GM18502 (cell line): ENCODE results near the gene ERVH48-1.
A peak's percentile ranks its signal among the peaks of the same experiment; 100 is the strongest.
"Not testable (repeated sequence)": the region's sequence is repeated elsewhere in the genome, so short reads cannot be mapped to it uniquely, and the experiment has no call there.

Experiments
- ATAC-seq: cut with Tn5 transposase; IDR thresholded peaks from one replicate; pipeline ENCODE4 v1.9.1; 2021; ENCODE audit warnings: mild to moderate bottlenecking; ENCODE audit not compliant: unreplicated experiment, poor library complexity

Gene ERVH48-1

GRCh38 chr21:42911920-42912319 is 13.5 kb downstream of the ERVH48-1 start:
- not testable (repeated sequence) for ATAC-seq

DNA sequence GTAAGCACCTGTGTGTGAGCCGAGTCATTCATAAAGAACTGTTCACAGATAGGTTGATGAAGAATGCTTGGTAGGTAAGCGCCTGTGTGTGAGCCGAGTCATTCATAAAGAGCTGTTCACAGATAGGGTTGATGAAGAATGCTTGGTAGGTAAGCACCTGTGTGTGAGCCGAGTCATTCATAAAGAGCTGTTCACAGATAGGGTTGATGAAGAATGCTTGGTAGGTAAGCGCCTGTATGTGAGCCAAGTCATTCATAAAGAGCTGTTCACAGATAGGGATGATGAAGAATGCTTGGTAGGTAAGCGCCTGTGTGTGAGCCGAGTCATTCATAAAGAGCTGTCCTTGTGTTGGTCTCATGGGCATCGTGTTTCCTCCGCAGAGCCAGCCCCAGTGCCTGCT is 16.9 kb downstream of the ERVH48-1 start:
- not testable (repeated sequence) for ATAC-seq

DNA sequence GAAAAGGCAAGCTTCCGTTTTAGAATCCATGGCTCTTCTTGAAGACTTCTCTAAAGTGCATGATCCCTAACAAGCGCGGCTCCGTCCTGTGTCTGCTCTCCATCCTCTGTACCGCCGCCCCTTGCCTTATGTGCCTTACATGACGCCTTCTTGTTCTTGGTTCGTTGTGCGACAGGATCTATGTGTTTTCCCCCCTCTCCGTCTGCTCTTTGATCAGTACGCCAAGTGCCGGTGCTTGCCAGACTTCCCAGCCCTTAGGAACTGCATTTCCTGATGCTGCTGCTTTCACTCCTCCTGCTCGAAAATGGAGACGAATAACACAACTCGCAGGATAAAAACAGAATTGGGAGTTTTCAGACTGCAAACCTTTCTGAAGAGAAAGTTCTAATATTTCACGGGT is 19.2 kb downstream of the ERVH48-1 start:
- ATAC-seq = no peak

GRCh38 chr21:42905195-42905594 is 20.2 kb downstream of the ERVH48-1 start:
- ATAC-seq = no peak

- ATAC-seq = no peak
Measured at GRCh38 chr21:42903817-42904216, 21.6 kb downstream of the ERVH48-1 start.

GRCh38 chr21:42900446-42900845 is 25.0 kb downstream of the ERVH48-1 start:
- ATAC-seq = no peak

DNA sequence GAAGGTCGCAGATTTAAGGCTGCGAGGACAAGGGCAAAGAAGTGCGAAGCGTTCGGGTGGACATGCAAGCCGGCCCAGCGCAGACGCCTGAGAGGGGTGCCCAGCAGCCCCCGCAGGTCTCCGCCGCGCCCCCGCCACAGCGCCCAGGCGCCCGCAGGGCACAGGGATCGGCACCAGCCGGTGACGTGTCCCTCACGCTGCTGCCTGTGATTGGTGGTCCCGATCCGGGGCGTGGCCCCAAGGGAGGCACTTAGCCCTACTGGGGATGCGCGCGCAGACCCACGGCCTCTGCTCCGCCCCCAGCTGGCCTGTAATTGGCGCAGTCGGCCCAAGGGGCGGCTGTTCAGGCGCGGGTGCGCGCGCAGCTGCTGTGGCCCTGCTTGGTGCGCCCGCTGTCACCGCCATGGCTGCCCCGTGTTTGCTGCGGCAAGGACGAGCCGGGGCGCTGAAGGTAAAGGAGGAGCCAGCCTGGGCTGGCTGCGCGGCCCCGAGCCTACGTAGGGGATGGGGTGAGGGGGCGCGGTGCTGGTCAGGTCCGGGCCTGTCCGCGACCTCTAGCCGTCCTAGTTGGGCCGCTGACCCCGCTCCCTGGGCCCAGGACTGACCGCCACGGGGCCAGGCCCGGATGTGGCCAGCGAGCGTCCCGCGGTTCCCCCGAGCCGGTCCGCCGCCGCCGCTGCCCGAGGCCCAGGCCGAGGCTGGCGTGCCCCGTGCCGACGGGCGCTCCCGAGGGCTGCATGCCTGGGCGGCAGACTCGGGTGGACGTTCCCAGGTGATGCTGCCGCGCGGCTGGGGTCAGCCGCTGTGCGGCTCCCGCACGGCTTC is 32.3 kb downstream of the ERVH48-1 start, which contains the start of gene NDUFV3:
Gene NDUFV3 (plus strand): TSS at position 379 of the 825 bp plus-strand sequence. CDS start 25 bp downstream, at position 404.
- peak; percentile 91 for ATAC-seq

GRCh38 chr21:42892582-42892930 is 32.9 kb downstream of the ERVH48-1 start:
- peak; percentile 26 for ATAC-seq

- no peak for ATAC-seq
Measured at GRCh38 chr21:42887326-42887725, 38.1 kb downstream of the ERVH48-1 start.

- no peak for ATAC-seq
Measured at GRCh38 chr21:42883921-42884320, 41.5 kb downstream of the ERVH48-1 start.

- no peak for ATAC-seq
Measured at GRCh38 chr21:42880352-42880751, 45.1 kb downstream of the ERVH48-1 start.

DNA sequence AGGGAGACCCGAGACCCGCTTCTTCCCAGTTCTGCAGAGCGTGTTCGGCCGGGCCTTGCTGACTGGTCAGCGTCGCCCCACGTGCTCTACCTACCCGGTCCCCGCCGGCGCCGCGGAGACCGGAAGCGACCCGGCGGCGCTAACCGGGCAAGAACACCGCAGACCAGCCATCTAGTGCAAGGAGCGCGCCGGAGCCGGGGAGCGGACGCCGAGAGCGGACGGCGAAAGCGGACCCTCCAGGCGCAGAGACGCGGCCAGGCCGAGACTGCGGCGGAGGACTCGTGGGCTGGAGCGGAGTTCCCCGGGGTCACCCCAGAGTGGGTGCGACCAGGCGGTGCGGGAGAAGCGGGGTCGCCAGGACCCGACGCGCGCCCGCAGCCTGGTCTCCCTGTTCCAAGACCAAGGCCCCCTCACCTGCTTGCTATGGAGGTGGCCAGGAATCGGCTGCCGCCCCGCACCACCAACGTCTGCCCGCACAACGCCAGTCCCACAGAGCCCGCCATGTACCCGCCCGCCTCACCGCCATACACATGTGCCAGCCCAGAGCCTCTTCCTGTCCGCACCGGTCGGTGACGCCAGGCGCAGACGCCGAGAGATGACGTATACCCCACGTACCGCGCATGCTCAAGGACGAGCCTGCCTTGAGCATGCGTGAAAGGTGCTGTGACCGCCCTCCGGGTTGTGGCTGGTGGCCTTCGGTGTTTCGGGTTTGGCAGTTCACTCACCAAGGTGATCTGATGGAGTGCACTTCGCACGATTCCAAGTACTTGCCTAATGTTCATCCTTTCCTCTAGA is 46.2 kb downstream of the ERVH48-1 start, which contains the start of gene WDR4:
Gene WDR4 (minus strand): TSS at position 547 of the 795 bp plus-strand sequence. CDS start 44 bp downstream, at position 503.
- peak; percentile 85 for ATAC-seq

DNA sequence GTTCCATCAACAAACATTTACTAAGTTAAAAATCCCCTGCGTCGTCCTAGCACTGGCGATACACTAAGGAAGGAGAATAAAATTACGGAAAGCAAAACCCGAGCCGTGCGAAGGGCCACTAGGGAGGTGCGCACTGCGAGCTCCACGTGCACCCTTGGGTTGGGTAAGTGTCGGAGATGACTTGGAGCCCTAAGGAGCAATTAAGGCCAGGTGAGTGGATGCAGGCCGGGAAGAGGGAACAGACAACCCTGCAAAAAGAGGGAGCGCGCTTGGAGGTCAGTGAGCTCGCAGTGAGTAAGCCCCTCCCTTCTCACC is 46.8 kb downstream of the ERVH48-1 start:
- ATAC-seq = no peak

DNA sequence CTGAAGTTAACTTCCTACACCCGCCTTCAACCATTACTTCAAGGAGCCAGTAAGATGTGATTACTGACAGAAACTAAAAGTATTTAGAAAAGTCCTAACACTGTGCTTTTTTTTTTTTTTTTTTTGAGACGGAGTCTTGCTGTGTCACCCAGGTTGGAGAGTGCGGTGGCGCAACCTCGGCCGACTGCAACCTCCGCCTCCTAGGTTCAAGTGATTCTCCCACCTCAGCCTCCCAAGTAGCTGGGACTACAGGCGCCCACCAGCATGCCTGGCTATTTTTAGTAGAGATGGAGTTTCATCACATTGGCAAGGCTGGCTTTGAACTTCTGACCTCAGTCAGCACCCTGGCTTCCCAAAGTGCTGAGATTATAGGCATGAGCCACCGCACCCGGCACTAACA is 49.6 kb downstream of the ERVH48-1 start:
- not testable (repeated sequence) for ATAC-seq

- no peak for ATAC-seq
Measured at GRCh38 chr21:42873096-42873495, 52.3 kb downstream of the ERVH48-1 start.

DNA sequence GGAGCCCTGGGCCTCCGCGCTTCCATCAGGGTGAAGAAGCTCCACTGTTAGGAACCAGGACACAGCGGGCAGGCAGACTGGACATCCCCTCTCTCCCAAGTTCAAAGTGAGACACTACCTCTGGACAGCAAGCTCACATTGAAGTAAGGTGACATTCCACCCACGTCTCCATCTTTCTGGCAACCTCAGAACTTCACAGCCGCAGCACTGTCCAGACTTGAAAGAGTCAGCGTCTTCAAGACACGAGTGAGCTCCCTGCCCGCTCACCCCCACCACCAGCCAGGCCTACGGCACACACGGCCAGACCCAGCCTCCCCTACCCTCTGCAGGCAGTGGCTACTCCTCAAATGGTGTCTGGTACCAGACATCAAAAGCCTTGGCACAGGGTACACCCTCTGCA is 57.2 kb downstream of the ERVH48-1 start:
- ATAC-seq = no peak
